ENCODE measurements around the gene TRIM28.
"Not testable (repeated sequence)": the region's sequence is repeated elsewhere in the genome, so short reads cannot be mapped to it uniquely, and the experiment has no call there.

TRIM28 gene

GRCh38 chr19:58573658-58574164, 29.8 kb downstream of the TRIM28 start:
- in situ Hi-C loops (cut with HindIII; ENCODE audit: low sequenced_read_pairs), result no loop called here

- in situ Hi-C loops (cut with HindIII; ENCODE audit: low sequenced_read_pairs), result no loop called here
Observed at GRCh38 chr19:58575183-58576041, 31.5 kb downstream of the TRIM28 start.

GRCh38 chr19:58577581-58577980, 33.7 kb downstream of the TRIM28 start:
- in situ Hi-C loops (cut with HindIII; ENCODE audit: low sequenced_read_pairs), result not testable (repeated sequence)

GRCh38 chr19:58578012-58578925, 34.4 kb downstream of the TRIM28 start:
- in situ Hi-C loops (cut with HindIII; ENCODE audit: low sequenced_read_pairs), result no loop called here

GRCh38 chr19:58579473-58580142, 35.7 kb downstream of the TRIM28 start:
- in situ Hi-C loops (cut with HindIII; ENCODE audit: low sequenced_read_pairs), result no loop called here

- in situ Hi-C loops (cut with HindIII; ENCODE audit: low sequenced_read_pairs), result no loop called here
Observed at GRCh38 chr19:58581227-58582141, 37.6 kb downstream of the TRIM28 start.

- in situ Hi-C loops (cut with HindIII; ENCODE audit: low sequenced_read_pairs), result no loop called here
Observed at GRCh38 chr19:58582985-58583384, 39.1 kb downstream of the TRIM28 start.

GRCh38 chr19:58584498-58585441, 40.9 kb downstream of the TRIM28 start:
- in situ Hi-C loops (cut with HindIII; ENCODE audit: low sequenced_read_pairs), result no loop called here

- in situ Hi-C loops (cut with HindIII; ENCODE audit: low sequenced_read_pairs), result no loop called here
Observed at GRCh38 chr19:58585442-58586132, 41.7 kb downstream of the TRIM28 start.

- in situ Hi-C loops (cut with HindIII; ENCODE audit: low sequenced_read_pairs), result no loop called here
Observed at GRCh38 chr19:58586133-58586765, 42.4 kb downstream of the TRIM28 start.

Measured in DLD1 (cell line).